Lower lobe of right lung (tissue), 2 donors: ENCODE data around the gene TWF2. TPM values are rescaled to one million over a fixed set of nuclear protein-coding genes. Genes with fewer than 3 reads are reported as not detected.

Experiments used
- ATAC-seq, 2 donors: fragments of 200-7000 bp; cut with Tn5 transposase; one replicate each; pipeline ENCODE4 v1.9.1; 2020 to 2022; ENCODE audit warnings: mild to moderate bottlenecking in 2 of 2, moderate library complexity in 2 of 2
- DNase-seq: peaks from one replicate; pipeline ENCODE4 v3.0.0-alpha.2; 2020
- H3K27ac ChIP-seq: fragments of 200-600 bp; one replicate; pipeline ENCODE4 v1.8.0; 2022
- H3K27me3 ChIP-seq: fragments of 200-600 bp; one replicate; pipeline ENCODE4 v1.8.0; 2022; ENCODE audit warnings: low read depth
- H3K36me3 ChIP-seq: fragments of 200-600 bp; one replicate; pipeline ENCODE4 v1.8.0; 2022; ENCODE audit warnings: mild to moderate bottlenecking
- H3K4me1 ChIP-seq: fragments of 200-600 bp; one replicate; pipeline ENCODE4 v1.8.0; 2022
- H3K4me3 ChIP-seq: fragments of 200-600 bp; one replicate; pipeline ENCODE4 v1.8.0; 2022; ENCODE audit warnings: mild to moderate bottlenecking
- H3K9me3 ChIP-seq: fragments of 200-600 bp; one replicate; pipeline ENCODE4 v1.8.0; 2022
- CTCF ChIP-seq: fragments of 200-600 bp; IDR thresholded peaks from one replicate; pipeline ENCODE4 v1.8.0; 2022; ENCODE audit warnings: antibody characterized with exemption, mild to moderate bottlenecking
- intact Hi-C: fragments of 100-400 bp; cut with DNase I; formaldehyde crosslinking; loops from one replicate; pipeline ENCODE4 v1.11.0; 2022
- total RNA-seq: library from RNA; stranded (reverse); fragmentation: NEBNext Ultra II Directional; extraction: Animal tissue kit (Norgen Biotek cat#: 25700); gene quantifications from one replicate; pipeline ENCODE4 v1.2.1, GENCODE V29; 2021
- donor health status: DM: no; HTN: yes; CAD: no; lungs with severe emphysema.

TWF2 gene
- total RNA-seq, 1 donor from 2014 or later, result 62.2 TPM

DNA sequence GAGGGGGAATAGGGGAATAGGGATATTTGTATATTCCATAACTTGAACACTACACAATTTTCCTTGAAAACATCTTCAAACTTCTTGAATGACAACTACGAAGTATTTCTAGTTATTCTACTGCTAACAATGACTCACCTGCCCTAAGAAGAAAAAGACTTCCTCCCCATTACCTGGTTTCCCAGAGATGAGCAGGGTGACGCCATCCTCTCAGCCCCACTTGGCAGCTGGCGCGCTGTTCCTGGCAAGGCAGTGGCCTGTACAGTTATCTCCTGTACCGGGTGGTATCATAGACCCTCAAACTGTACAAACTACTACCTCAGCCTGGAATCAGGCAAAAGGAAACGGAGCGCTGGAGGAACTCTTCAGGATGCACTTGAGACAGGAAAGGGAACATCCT is 29.1 kb upstream of the TWF2 start:
- Histone ChIP-seq H3K4me1 (peaks cover 67% of the 10 kb centered on the region), H3K4me3 (no peak overlapping the region), H3K27ac (no peak overlapping the region), H3K27me3 (no peaks in the 10 kb centered on the region), H3K36me3 (peaks cover 87% of the 10 kb centered on the region), H3K9me3 (no peaks in the 10 kb centered on the region)
- peak in 1 of 2 donors; percentile 56 for ATAC-seq
- DNase-seq, result no peak
- intact Hi-C loops, result no loop called here
- no peak for TF ChIP-seq CTCF

DNA sequence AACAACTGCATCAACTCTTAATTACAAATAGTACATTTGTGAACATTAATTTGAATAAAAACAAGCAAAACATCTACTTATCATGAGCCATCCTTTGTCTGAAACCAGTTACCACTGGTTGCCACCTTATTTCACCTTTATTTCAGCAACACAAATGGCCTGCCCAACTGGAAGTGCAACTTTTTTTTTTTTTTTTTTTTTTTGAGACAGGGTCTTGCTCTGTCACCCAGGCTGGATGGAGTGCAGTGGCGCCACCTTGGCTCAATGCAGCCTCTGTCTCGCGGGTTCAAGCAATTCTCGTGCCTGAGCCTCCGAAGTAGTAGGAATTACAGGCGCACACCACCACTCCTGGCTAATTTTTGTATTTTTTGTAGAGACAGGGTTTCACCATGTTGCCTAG is 26.4 kb upstream of the TWF2 start:
- Histone ChIP-seq H3K27me3 (no peaks in the 10 kb centered on the region), H3K27ac (no peak overlapping the region), H3K9me3 (no peaks in the 10 kb centered on the region), H3K4me1 (peaks cover 40% of the 10 kb centered on the region), H3K4me3 (no peak overlapping the region), H3K36me3 (peaks cover 96% of the 10 kb centered on the region)
- no peak for TF ChIP-seq CTCF
- ATAC-seq, result no peak
- DNase-seq, result no peak
- intact Hi-C loops, result no loop called here

- Histone ChIP-seq H3K4me3 (no peak overlapping the region), H3K36me3 (peaks cover 100% of the 10 kb centered on the region), H3K27me3 (no peaks in the 10 kb centered on the region), H3K9me3 (no peaks in the 10 kb centered on the region), H3K27ac (no peak overlapping the region), H3K4me1 (peaks cover 12% of the 10 kb centered on the region)
- intact Hi-C loops, result no loop called here
- TF ChIP-seq CTCF, result no peak
- ATAC-seq (no peak), DNase-seq (no peak)
Observed at GRCh38 chr3:52262447-52262846, 23.5 kb upstream of the TWF2 start.

DNA sequence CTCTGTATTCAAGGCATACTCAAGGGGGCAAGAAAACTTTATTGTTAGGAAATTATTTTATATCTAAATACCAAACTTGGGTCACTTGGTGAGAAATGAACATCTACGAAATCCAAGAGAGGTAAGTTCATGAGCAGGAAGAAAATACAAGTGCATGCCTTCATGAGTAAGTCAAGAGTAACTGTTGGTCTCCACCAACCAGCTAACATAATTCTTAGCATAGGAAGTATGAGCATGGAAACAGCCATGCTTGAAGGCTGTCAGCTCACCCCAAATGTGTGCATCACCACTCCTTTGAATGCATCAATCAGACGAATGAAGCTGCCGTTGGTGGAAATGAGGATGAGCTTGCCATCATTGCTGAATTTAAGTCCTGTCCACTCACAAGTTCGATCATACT is 20.5 kb upstream of the TWF2 start:
- ATAC-seq, result no peak
- peaks cover 8% of the 10 kb centered on the region for H3K4me1 ChIP-seq
- H3K9me3 ChIP-seq, result no peaks in the 10 kb centered on the region
- no peak for DNase-seq
- H3K27me3 ChIP-seq, result no peaks in the 10 kb centered on the region
- no peak for TF ChIP-seq CTCF
- H3K4me3 ChIP-seq, result no peak overlapping the region
- H3K36me3 ChIP-seq, result peaks cover 100% of the 10 kb centered on the region
- intact Hi-C loops, result no loop called here
- H3K27ac ChIP-seq, result no peak overlapping the region

GRCh38 chr3:52259035-52259434 is 20.1 kb upstream of the TWF2 start:
- no peaks in the 10 kb centered on the region for H3K9me3 ChIP-seq
- H3K4me3 ChIP-seq, result no peak overlapping the region
- no peaks in the 10 kb centered on the region for H3K27me3 ChIP-seq
- no peak overlapping the region for H3K27ac ChIP-seq
- peaks cover 12% of the 10 kb centered on the region for H3K4me1 ChIP-seq
- TF ChIP-seq CTCF, result no peak
- intact Hi-C loops, result no loop called here
- peaks cover 100% of the 10 kb centered on the region for H3K36me3 ChIP-seq
- no peak for DNase-seq
- ATAC-seq, result no peak

GRCh38 chr3:52257911-52258310 is 19.0 kb upstream of the TWF2 start:
- ATAC-seq, result no peak
- peaks cover 100% of the 10 kb centered on the region for H3K36me3 ChIP-seq
- intact Hi-C loops, result no loop called here

More at GRCh38 chr3:52257911-52258310, 19.0 kb upstream of the TWF2 start:
- no peak overlapping the region for H3K4me3 ChIP-seq
- no peak overlapping the region for H3K27ac ChIP-seq
- DNase-seq, result no peak
- peaks cover 18% of the 10 kb centered on the region for H3K4me1 ChIP-seq
- no peaks in the 10 kb centered on the region for H3K27me3 ChIP-seq
- H3K9me3 ChIP-seq, result no peaks in the 10 kb centered on the region
- TF ChIP-seq CTCF, result no peak
